ENCODE measurements around the gene CELSR1.

Gene CELSR1

DNA sequence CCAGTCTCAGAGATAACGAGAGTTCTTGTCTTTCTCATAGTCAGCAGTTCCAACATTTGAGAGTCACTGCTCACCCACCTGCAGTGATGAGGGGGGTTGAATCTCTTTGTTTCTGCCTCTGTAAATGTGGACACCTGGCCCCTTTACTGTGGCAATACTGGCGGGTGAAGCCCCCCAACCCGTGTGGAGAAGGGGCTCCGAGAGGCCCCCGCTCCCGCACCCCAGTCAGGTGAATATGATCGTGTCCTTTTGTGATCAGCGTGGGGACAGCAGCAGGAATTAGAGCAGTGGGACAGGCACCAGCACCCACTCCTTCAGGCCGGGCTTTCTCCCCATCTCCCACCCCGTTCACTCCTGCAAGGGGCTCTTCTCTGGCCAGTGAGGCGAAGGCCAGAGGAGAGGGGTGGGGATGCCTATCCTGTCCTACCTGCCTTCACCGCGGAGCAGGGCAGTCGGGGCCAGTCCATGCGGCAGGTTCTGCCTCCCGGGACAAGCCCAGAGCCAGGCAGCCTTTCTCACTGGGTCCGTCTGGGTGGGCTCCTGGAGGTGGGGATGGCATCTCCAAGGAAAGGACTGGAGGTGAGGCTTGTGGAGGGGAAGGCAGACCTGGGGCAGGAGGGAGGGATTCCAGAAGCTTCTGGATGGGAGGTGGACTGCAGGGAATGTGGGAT is 12.7 kb upstream of the CELSR1 start:
- DNase-seq: no peak

DNA sequence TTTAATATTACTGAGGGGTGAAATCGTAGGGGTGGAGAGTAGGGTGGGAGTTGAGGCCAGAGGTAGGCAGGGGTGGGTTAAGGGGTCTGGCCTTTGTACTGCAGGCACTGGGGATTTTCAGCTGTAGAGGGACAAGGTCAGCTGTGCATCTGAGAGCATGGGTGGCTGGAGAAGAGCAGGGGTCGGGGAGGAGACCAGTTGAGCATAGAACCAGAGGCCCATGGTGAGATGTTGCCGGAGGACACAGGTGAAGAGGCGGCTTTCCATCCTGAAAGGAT is 12.1 kb upstream of the CELSR1 start:
- DNase-seq: no peak

DNA sequence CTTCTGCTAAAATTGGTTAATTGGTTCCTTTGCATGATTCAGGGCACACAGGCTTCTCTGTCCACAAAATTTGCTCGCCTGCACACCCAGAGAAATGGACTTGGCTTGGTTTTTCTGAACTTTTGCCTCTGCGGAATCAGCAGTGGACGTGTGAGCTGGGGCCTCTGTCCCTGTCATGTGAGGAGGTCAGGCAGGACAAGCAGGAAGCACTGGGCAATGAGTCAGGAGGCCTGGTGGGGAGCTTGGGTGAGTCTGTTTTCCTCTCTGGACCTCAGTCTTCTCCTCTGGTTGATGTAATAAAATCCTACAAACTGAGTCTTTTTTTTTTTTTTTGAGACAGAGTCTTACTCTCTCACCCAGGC is 10.4 kb upstream of the CELSR1 start:
- DNase-seq: no peak

DNA sequence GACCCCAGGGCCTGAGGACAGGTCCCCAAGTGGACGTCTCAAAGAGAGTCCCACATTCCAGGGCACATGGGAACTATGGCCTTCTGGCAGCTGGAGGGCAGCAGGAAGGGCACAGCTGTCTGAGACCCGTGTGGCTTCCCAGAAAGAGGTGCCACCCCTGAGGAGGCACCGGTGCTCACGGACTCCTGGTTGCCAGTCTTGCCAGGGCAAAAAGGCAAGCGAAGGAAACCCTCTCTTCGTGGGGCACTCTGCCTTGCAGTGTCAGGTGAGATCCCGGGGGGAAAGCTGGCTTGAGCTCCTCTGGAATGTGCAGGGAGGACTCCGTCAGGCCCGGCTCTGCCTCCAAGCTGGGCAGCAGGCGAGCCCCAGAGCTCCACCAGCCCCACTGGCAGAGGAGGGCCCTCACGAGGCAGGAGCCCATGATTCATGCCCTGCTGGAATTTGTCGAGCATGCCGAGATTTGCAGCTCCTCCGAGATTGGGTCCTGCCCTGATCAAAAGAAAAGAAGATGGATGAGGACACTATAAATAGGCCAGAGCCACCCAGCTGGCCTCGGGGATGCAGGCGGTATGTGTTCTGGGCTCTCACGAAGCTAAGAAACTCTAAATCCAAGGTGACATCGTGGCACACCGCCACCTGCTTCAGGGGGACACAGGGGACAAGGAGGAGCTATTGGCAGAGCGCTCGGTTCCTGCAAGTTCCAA is 9.9 kb upstream of the CELSR1 start:
- no peak for DNase-seq

DNA sequence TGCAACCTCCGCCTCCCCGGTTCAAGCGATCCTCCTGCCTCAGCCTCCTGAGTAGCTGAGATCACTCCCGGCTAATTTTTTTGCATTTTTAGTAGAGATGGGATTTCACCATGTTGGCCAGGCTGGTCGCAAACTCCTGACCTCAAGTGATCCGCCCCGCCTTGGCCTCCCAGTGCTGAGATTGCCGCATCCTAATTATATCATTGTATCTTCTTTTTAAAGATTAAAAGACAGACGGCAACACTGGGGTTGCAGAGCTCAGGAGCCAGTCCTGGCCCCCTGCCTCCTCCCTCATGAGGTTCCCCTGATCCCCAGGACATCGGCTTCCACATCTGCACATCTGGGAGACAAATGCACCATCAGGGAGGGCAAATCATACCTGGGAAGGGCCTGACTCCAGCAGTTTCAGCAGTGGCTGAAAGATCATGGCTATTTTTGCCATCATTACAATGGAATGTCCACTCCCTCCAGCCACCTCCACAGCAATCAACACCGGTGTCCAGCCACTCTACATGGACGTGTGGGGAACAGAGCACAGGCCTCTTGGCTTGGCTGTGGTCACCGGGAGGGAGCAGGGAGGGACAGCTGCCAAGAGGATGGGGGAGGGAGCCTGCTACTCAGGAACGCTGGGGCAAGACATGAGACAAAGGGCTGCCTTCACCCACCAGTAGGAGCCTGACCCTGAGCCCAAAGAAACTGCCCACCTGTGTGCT is 9.2 kb upstream of the CELSR1 start:
- no peak for DNase-seq

GRCh38 chr22:46545086-46545792 is 7.8 kb upstream of the CELSR1 start:
- peak; percentile 13 for DNase-seq

DNA sequence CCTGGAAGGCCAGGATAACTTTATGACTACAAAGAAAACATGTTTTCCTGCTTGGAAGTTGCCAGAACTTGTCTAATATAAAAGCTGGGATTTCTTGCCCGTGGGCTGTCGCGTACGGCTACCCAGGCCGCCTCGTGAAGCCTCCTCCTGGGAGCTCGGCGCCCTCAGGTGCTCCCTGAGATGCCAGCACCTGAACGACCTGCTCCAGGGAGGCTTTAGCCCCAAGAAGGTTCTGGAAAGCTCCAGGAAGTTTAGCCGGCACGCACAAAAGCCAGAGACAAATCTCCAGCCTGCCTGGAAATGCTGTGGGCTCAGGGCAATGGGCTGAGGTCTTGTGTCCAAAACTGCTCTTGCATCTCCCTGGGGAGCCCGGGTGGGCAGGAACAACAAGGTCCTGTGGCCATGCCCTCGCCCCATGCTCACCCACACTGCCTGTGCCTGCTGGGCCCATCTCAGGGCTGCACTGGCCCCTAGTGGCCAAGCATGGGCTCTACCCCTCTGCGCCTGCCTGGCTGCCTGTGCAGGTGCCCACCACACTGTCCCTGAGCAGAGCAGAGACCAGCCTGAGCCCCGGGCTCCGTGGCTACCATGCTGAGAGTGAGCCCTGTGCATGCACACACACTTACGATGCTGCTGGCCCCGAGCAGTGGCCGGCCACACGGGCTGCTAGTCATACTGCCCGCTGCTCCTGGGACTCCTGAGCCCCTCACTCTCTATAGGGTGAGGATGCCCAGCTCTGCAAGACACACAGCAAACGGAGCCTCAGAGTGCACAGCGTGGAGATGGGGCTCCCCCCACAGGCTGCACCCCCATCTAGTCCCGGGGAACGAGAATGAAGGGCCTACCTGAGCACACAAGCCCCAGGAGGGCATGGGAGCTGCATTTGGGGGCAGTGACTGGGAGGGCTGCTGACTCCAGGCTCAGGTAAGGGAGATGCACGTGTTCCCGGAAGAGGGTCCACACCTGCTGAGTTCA is 4.9 kb upstream of the CELSR1 start:
- DNase-seq: peak; percentile 75

- no peak for DNase-seq
Measured at GRCh38 chr22:46541536-46541935, 4.1 kb upstream of the CELSR1 start.

GRCh38 chr22:46540874-46541273 is 3.5 kb upstream of the CELSR1 start:
- no peak for DNase-seq

DNA sequence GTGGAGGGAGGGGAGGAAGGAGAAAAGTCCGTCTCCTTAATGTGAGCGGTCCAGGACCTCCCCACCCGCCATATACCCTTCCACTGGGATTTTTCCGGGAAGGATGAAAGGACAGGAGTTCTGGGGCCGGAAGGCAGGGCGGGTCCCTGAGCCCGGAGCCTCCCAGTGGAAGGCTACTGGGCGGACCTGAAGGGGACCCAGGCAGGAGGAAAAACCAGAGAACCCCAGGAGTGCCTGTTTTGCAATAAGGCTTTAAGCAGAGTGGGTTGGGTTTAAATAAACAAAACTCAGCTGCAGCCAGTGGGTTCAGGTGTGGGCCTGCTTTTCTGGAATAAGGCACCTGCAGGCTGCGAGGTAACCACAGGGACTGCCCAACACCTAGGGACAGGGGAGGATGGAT is 1.7 kb upstream of the CELSR1 start:
- no peak for DNase-seq

DNA sequence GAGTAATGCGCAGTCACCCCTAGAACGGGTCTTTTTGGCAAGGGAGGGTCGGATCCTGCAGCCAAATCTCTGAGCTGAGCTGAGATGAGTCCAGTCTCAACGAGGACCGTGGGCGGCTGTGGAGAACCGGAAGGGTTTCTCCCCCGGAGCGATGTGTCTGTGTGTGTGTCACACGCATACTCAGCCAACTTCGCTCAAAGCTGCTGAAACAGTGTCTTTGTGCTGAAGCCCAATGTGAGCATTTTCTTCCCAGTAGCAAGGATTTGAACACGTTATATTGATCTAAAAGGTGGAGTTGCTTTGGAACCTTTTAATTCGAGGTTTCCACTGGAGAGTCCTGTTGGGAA is 1.4 kb upstream of the CELSR1 start:
- DNase-seq: no peak

DNA sequence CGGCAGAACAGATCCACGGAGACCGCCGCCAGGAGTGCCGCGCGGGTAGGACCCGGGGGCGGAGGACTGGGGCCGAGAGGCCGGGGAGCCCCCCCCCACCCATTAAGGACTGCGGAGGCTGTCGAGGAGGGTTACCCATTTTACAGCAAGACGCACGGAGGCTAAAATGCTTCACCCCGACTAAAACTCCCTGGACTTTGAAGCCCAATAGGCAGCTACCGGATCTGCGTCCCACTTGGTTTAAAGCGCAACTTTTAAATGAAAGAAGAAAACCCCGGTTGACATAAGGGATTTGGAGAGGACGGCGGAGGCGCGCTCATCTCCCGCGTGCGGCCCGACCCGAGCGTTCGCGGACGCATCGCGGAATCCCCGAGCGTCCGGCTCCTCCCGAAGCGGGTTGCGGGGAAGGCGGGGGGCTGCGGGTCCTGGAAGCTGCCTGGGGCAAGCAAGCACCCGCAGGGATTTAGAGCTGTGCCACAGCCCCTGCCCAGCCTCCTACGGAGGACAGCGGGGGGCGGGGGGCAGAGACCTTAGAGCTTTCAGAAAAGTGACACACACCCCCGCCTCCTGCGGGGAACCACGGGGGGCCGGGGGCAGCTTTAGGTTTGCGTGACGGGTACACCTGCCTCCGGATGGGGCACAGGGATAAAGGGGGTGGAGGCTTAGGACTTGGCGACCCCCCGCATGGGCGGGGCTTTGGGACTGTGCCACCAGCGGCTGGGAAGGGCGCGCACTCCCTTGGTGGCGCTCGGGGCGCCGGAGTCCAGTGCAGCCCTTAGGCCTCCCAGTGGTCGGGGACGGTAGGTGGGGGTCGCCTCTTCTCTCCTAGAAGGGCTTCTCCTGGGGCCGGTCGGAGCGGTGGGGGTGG is 760 bp upstream of the CELSR1 start:
- no peak for DNase-seq

DNA sequence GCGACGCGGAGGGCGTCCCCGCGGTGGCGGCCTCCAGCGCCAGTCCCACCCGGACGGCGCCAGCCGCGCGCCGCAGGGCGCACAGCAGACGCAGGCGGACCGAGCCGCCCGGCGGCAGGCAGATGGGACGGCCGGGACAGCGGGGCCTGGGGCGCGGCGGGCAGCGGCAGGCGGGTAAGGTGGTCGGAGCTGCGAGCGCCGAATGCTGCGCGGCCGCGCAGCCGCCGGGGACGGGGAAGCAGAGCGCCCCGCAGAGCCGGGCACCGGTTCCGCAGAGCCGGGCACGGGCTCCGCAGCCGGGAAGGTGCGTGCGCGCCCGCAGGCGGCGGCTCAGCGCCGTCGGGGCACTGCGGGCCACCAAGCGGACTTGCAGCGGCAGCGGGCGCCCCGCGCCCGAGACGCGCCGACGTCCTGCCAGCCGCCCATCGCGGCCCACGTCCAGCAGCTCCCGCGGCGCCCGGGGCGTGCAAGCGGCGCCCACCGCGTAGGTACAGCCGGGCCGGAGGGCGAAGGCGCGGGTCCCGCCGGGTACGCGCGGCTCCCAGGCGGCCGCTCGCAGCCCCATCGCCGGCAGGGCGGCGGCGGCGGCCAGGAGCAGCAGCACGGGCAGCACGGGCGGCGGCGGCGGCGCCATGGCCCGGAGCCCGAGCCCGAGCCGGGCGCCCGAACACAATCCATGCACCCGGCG is 739 bp downstream of the CELSR1 start:
- no peak for DNase-seq

- DNase-seq: no peak
Measured at GRCh38 chr22:46535876-46536536, 1.4 kb downstream of the CELSR1 start.

GRCh38 chr22:46534901-46535630 is 2.4 kb downstream of the CELSR1 start:
- DNase-seq: no peak

GRCh38 chr22:46534177-46534776 is 3.1 kb downstream of the CELSR1 start:
- DNase-seq: no peak

GRCh38 chr22:46533070-46533833 is 4.2 kb downstream of the CELSR1 start:
- no peak for DNase-seq

DNA sequence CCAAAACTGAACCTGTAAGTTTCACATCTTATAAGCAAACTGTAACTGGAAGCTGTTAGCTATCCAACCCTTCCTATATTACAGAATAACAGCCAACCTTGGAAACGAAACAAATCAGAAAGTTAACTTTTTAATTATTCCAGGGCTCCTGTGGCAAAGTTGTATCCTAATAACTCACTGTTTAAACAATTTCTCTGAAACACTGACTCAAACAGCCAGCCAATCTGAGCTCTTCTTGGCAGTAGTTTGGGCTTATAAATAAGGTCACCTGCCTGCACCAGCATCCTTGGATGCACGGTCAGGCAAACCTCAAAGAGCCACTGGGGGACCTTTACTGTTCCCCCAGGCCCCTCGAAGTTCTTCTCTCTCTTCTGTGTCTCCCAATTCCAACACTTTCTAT is 5.0 kb downstream of the CELSR1 start:
- DNase-seq: no peak

All from activated CD4-positive, alpha-beta T cell treated with anti-CD3 and anti-CD28 coated beads, Interleukin-10, Interleukin-2, amounts not matched to agents 100 ng/mL and 50 ng/mL, durations not matched to agents 16 hours and 8 hours (primary cell).